ENCODE data around the gene CAPN7. TPM values are rescaled to one million over a fixed set of nuclear protein-coding genes. Genes with fewer than 3 reads are reported as not detected.
"Not testable (repeated sequence)": the region's sequence is repeated elsewhere in the genome, so short reads cannot be mapped to it uniquely, and the experiment has no call there.

Gene CAPN7
- total RNA-seq, 1 donor from 2014 or later, result 57.7 TPM

DNA sequence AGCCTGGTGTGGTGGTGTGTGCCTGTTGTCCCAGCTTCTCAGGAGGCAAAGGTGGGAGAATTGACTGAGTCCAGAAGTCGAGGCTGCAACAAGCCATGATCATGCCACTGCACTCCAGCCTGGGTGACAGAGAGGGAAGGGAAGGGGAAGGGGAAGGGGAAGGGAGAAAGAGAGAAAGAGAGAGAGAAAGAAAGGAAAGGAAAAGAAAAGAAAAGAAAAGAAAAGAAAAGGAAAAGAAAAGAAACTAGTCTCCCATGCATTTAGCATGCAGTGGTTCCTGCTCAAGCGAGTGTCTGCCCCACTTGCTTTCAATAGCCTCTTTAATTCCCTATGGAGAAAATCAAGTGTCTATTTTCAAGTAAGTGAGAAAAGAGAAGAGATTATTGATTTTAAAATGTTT lies 20.6 kb upstream of the CAPN7 start:
- Histone ChIP-seq H3K9ac (no peak overlapping the region), H3K27ac (no peak overlapping the region), H3K9me3 (ENCODE audit: low read depth) (no peaks in the 10 kb centered on the region), H2AFZ (replicated peaks) (no peak overlapping the region), H3K4me3 (no peak overlapping the region), H3K4me1 (no peaks in the 10 kb centered on the region), H4K20me1 (ENCODE audit: low read depth) (no peaks in the 10 kb centered on the region), H3K4me2 (no peak overlapping the region), H3K36me3 (no peaks in the 10 kb centered on the region), H3F3A (ENCODE audit: low read depth) (no peaks in the 10 kb centered on the region), H3K79me2 (ENCODE audit: low read depth) (no peaks in the 10 kb centered on the region), H3K27me3 (no peaks in the 10 kb centered on the region)
- H3K4me1 Mint-ChIP-seq, result peaks cover 7% of the 10 kb centered on the region
- no peak overlapping the region for H3K27ac Mint-ChIP-seq
- peaks cover 6% of the 10 kb centered on the region for H3K9me3 Mint-ChIP-seq
- TF ChIP-seq, protein P1, sequence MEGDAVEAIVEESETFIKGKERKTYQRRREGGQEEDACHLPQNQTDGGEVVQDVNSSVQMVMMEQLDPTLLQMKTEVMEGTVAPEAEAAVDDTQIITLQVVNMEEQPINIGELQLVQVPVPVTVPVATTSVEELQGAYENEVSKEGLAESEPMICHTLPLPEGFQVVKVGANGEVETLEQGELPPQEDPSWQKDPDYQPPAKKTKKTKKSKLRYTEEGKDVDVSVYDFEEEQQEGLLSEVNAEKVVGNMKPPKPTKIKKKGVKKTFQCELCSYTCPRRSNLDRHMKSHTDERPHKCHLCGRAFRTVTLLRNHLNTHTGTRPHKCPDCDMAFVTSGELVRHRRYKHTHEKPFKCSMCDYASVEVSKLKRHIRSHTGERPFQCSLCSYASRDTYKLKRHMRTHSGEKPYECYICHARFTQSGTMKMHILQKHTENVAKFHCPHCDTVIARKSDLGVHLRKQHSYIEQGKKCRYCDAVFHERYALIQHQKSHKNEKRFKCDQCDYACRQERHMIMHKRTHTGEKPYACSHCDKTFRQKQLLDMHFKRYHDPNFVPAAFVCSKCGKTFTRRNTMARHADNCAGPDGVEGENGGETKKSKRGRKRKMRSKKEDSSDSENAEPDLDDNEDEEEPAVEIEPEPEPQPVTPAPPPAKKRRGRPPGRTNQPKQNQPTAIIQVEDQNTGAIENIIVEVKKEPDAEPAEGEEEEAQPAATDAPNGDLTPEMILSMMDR (IDR thresholded peaks at IDR 0.05), result no peak
- no peak for TF ChIP-seq EZH2phosphoT487 (IDR thresholded peaks at IDR 0.05)
- TF ChIP-seq EZH2 (IDR thresholded peaks at IDR 0.05), result no peak
- no peak for DNase-seq (ENCODE audit: low spot score)
- H3K27me3 Mint-ChIP-seq (ENCODE audit: insufficient read depth, low read depth), result no peaks in the 10 kb centered on the region
- no peaks in the 10 kb centered on the region for H3K36me3 Mint-ChIP-seq
- no peak overlapping the region for H3K4me3 Mint-ChIP-seq

DNA sequence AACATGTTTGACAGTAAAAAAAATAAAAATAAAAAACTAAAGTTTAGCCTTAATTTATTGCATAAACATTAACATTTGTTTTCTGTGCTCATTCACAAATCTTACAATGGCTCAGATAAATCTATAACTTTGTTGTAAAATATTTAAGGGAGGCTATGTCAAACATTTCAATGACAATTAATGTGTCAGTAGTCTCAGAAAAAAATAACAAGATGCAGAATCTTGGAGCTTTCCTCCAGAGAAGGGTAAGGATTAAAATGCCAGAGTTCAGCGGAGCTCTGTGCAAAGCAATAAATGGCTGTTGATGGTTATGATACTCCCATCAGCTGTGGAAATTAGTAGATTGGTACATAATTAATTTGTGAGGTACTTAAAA lies 20.0 kb upstream of the CAPN7 start:
- H3K9me3 Mint-ChIP-seq, result peaks cover 6% of the 10 kb centered on the region
- Histone ChIP-seq H3K4me3 (no peak overlapping the region), H3K4me1 (no peaks in the 10 kb centered on the region), H3K9ac (no peak overlapping the region), H4K20me1 (ENCODE audit: low read depth) (no peaks in the 10 kb centered on the region), H2AFZ (replicated peaks) (no peak overlapping the region), H3K4me2 (no peak overlapping the region), H3F3A (ENCODE audit: low read depth) (no peaks in the 10 kb centered on the region), H3K79me2 (ENCODE audit: low read depth) (no peaks in the 10 kb centered on the region), H3K27me3 (no peaks in the 10 kb centered on the region), H3K9me3 (ENCODE audit: low read depth) (no peaks in the 10 kb centered on the region), H3K27ac (no peak overlapping the region), H3K36me3 (no peaks in the 10 kb centered on the region)
- no peaks in the 10 kb centered on the region for H3K27me3 Mint-ChIP-seq (ENCODE audit: insufficient read depth, low read depth)
- H3K36me3 Mint-ChIP-seq, result no peaks in the 10 kb centered on the region
- no peak for DNase-seq (ENCODE audit: low spot score)
- no peak overlapping the region for H3K4me3 Mint-ChIP-seq
- H3K27ac Mint-ChIP-seq, result no peak overlapping the region
- TF ChIP-seq EZH2 (IDR thresholded peaks at IDR 0.05) (no peak), EZH2phosphoT487 (IDR thresholded peaks at IDR 0.05) (no peak)
- TF ChIP-seq, protein P1 (IDR thresholded peaks at IDR 0.05), result no peak
- H3K4me1 Mint-ChIP-seq, result peaks cover 7% of the 10 kb centered on the region

DNA sequence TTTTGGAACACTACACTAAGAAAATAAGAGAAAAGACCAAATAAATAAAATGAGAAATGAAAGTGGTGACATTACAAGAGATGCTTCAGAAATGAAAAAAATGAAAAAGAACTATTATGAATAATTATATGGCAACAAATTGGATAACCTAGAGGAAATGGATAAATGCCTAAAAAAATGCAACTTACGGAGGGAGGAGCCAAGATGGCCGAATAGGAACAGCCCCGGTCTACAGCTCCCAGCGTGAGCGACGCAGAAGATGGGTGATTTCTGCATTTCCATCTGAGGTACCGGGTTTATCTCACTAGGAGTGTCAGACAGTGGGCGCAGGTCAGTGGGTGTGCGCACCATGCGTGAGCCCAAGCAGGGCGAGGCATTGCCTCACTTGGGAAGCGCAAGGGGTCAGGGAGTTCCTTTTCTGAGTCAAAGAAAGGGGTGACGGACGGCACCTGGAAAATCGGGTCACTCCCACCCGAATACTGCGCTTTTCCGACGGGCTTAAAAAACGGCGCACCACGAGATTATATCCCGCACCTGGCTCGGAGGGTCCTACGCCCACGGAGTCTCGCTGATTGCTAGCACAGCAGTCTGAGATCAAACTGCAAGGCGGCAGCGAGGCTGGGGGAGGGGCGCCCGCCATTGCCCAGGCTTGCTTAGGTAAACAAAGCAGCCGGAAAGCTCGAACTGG lies 19.4 kb upstream of the CAPN7 start:
- not testable (repeated sequence) for H3K9me3 Mint-ChIP-seq; H2AFZ ChIP-seq (replicated peaks); H3K36me3 Mint-ChIP-seq; H3F3A ChIP-seq (ENCODE audit: low read depth); H3K27me3 Mint-ChIP-seq (ENCODE audit: insufficient read depth, low read depth); H3K4me1 ChIP-seq; H3K4me3 Mint-ChIP-seq; H3K36me3 ChIP-seq; H3K27ac Mint-ChIP-seq; H3K27ac ChIP-seq; H4K20me1 ChIP-seq (ENCODE audit: low read depth); H3K4me1 Mint-ChIP-seq; DNase-seq (ENCODE audit: low spot score); H3K27me3 ChIP-seq; H3K9me3 ChIP-seq (ENCODE audit: low read depth); H3K4me3 ChIP-seq; H3K4me2 ChIP-seq; H3K79me2 ChIP-seq (ENCODE audit: low read depth); H3K9ac ChIP-seq

DNA sequence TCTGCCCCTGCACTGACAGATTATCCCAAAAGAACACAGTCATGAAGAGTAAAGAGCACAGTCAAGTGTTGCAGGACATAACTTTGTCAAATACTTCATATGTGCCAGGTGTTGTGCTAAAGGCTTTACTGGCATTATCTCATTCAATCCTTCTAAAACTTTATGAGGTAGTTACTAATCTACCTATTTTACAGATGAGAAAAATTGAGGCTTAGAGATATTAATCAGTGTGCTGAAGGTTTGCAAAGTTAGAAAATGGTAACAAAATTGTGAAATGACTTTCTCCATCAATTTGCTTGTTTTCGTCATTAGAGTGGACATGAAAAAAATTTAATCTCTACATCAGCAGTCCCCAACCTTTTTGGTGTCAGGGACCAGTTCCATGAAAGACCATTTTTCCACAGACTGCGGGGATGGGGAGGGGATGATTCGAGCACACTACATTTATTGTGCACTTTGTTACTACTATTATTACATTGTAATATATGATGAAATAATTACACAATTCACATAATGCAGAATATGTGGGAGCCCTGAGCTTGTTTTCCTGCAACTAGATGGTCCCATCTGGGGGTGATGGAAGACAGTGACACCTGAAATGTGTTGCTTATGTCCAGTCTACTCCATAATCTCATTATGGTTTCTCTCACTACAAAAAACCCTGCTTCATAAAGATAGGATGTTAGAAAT lies 8.6 kb upstream of the CAPN7 start:
- Histone ChIP-seq H2AFZ (replicated peaks) (peak overlapping the region; percentile 6), H3K79me2 (ENCODE audit: low read depth) (no peaks in the 10 kb centered on the region), H3K27me3 (no peaks in the 10 kb centered on the region), H3K4me2 (no peak overlapping the region), H3K9ac (no peak overlapping the region), H3K4me1 (no peaks in the 10 kb centered on the region), H3K4me3 (no peak overlapping the region), H3K27ac (no peak overlapping the region), H4K20me1 (ENCODE audit: low read depth) (no peaks in the 10 kb centered on the region), H3K9me3 (ENCODE audit: low read depth) (no peaks in the 10 kb centered on the region), H3K36me3 (no peaks in the 10 kb centered on the region), H3F3A (ENCODE audit: low read depth) (no peaks in the 10 kb centered on the region)
- H3K9me3 Mint-ChIP-seq, result no peaks in the 10 kb centered on the region
- DNase-seq (ENCODE audit: low spot score), result no peak
- H3K36me3 Mint-ChIP-seq, result no peaks in the 10 kb centered on the region
- H3K4me3 Mint-ChIP-seq, result no peak overlapping the region
- no peak overlapping the region for H3K27ac Mint-ChIP-seq
- peaks cover 2% of the 10 kb centered on the region for H3K27me3 Mint-ChIP-seq (ENCODE audit: insufficient read depth, low read depth)
- H3K4me1 Mint-ChIP-seq, result no peaks in the 10 kb centered on the region
- TF ChIP-seq, protein P1 (IDR thresholded peaks at IDR 0.05), result no peak
- TF ChIP-seq EZH2phosphoT487 (IDR thresholded peaks at IDR 0.05) (no peak), EZH2 (IDR thresholded peaks at IDR 0.05) (no peak)
